B cell (primary cell): ENCODE measurements around the gene GNLY. TPM values are rescaled to one million over a fixed set of nuclear protein-coding genes. Genes with fewer than 3 reads are reported as not detected.

Source experiments
- ATAC-seq: fragments of 200-7000 bp; cut with Tn5 transposase; one replicate; pipeline ENCODE4 v1.10.0; 2021; ENCODE audit warnings: low read depth, mild to moderate bottlenecking, moderate number of reproducible peaks, moderate library complexity
- CTCF ChIA-PET: fragments of 350-600 bp; sonication (Branson Sonifier 250); formaldehyde crosslinking; loops from one replicate; lab custom pipeline; 2021; ENCODE audit warnings: antibody characterized with exemption, inconsistent platforms; lab: Charles Lee
- POLR2A ChIA-PET: fragments of 350-600 bp; sonication (Branson Sonifier 250); formaldehyde crosslinking; loops from one replicate; lab custom pipeline; 2021; ENCODE audit warnings: antibody characterized with exemption; lab: Charles Lee
- DNase-seq: peaks from one replicate; pipeline ENCODE4 v3.0.0; 2013
- H2AFZ ChIP-seq: 2 replicates; pipeline ENCODE4 v1.6.1; 2012; ENCODE audit warnings: mild to moderate bottlenecking, low read depth, low read length; ENCODE audit not compliant: insufficient read depth, poor library complexity, severe bottlenecking
- H3K27ac ChIP-seq, 2 donors: 1 replicate in 1 of 2; 2 replicates in 1 of 2; pipeline ENCODE4 v1.5.1; 2012 to 2013; ENCODE audit warnings: low read length in 2 of 2, mild to moderate bottlenecking in 2 of 2, moderate library complexity in 1 of 2
- H3K27me3 ChIP-seq, 4 experiments: fragments of 200-600 bp in 1 of 4; sonication (generic) in 1 of 4; replicated peaks in 1 of 4; 1 replicate in 2 of 4; 2 replicates in 2 of 4; pipeline versions ENCODE4 v1.6.1 to v1.7.0; 2013 to 2016; ENCODE audit warnings: low read length in 3 of 4, mild to moderate bottlenecking in 2 of 4, mixed read lengths in 1 of 4, moderate library complexity in 1 of 4; ENCODE audit not compliant: insufficient read depth in 4 of 4, control insufficient read depth in 3 of 4; ENCODE audit errors: control extremely low read depth in 1 of 4
- H3K36me3 ChIP-seq, 2 experiments: replicated peaks in 1 of 2; 1 replicate in 1 of 2; 2 replicates in 1 of 2; pipeline versions ENCODE4 v1.6.1 to v1.7.1; 2013; ENCODE audit warnings: low read length in 1 of 2; ENCODE audit not compliant: insufficient read depth in 2 of 2, control insufficient read depth in 1 of 2; ENCODE audit errors: control extremely low read depth in 1 of 2, extremely low read depth in 1 of 2
- H3K4me1 ChIP-seq, 2 donors: fragments of 200-600 bp in 1 of 2; sonication (generic) in 1 of 2; 1 replicate in 1 of 2; 2 replicates in 1 of 2; pipeline versions ENCODE4 v1.5.1 to v1.6.1; 2013 to 2017; ENCODE audit warnings: low read length in 2 of 2; ENCODE audit not compliant: control insufficient read depth in 2 of 2, insufficient read depth in 2 of 2
- H3K4me2 ChIP-seq: replicated peaks from 2 replicates; pipeline ENCODE3; 2012; ENCODE audit warnings: mild to moderate bottlenecking, low read depth, low read length; ENCODE audit not compliant: poor library complexity, severe bottlenecking
- H3K4me3 ChIP-seq, 5 experiments: fragments of 200-600 bp in 1 of 5; sonication (generic) in 1 of 5; 1 replicate in 3 of 5; 2 replicates in 2 of 5; pipeline versions ENCODE4 v1.5.1 to v1.7.0; 2011 to 2016; ENCODE audit warnings: low read length in 4 of 5, mild to moderate bottlenecking in 4 of 5, low read depth in 2 of 5, control low read depth in 1 of 5, moderate library complexity in 1 of 5; ENCODE audit not compliant: insufficient read depth in 1 of 5; ENCODE audit errors: control extremely low read depth in 1 of 5, extremely low read depth in 1 of 5
- H3K79me2 ChIP-seq: fragments of 200-600 bp; sonication (generic); one replicate; pipeline ENCODE4 v1.6.0; 2016; ENCODE audit warnings: low read length; ENCODE audit not compliant: control insufficient read depth, insufficient read depth
- H3K9ac ChIP-seq: fragments of 200-600 bp; sonication (generic); 2 replicates; pipeline ENCODE4 v1.6.1; 2017; ENCODE audit warnings: mild to moderate bottlenecking, low read length, moderate library complexity
- H3K9me3 ChIP-seq, 3 donors: one replicate each; pipeline versions ENCODE4 v1.6.1 to v1.7.1; 2013; ENCODE audit warnings: low read length in 2 of 3; ENCODE audit not compliant: control insufficient read depth in 2 of 3, insufficient read depth in 1 of 3; ENCODE audit errors: control extremely low read depth in 1 of 3
- H4K20me1 ChIP-seq: 2 replicates; pipeline ENCODE4 v1.6.0; 2012; ENCODE audit warnings: mild to moderate bottlenecking, low read length; ENCODE audit not compliant: insufficient read depth, control insufficient read depth, poor library complexity, severe bottlenecking
- H3K27ac Mint-ChIP-seq: one replicate; pipeline ENCODE4 v1.8.0; 2021; ENCODE audit warnings: mixed read lengths
- H3K27me3 Mint-ChIP-seq: one replicate; pipeline ENCODE4 v1.8.0; 2021; ENCODE audit warnings: mixed read lengths
- H3K4me1 Mint-ChIP-seq: one replicate; pipeline ENCODE4 v1.8.0; 2021; ENCODE audit warnings: mixed read lengths
- H3K4me3 Mint-ChIP-seq: one replicate; pipeline ENCODE4 v1.8.0; 2021; ENCODE audit warnings: mixed read lengths
- H3K9me3 Mint-ChIP-seq: one replicate; pipeline ENCODE4 v1.8.0; 2022; ENCODE audit warnings: mixed read lengths; ENCODE audit not compliant: insufficient read depth
- CTCF ChIP-seq: fragments of 200-600 bp; IDR thresholded peaks from one replicate; pipeline ENCODE4 v1.8.0; 2022; ENCODE audit warnings: antibody characterized with exemption, mild to moderate bottlenecking
- EZH2 ChIP-seq: IDR thresholded peaks from 2 replicates; pipeline ENCODE4 v1.6.1; 2012; ENCODE audit warnings: borderline replicate concordance, low read depth, mild to moderate bottlenecking, moderate library complexity, low read length; ENCODE audit not compliant: insufficient read depth, poor library complexity, severe bottlenecking
- whole genome bisulfite sequencing: methylation state at CpG from one replicate; pipeline ENCODE4 v1.1.5; 2013; ENCODE audit warnings: missing lambda C conversion rate; ENCODE audit not compliant: insufficient coverage; 5-methylcytosine and 5-hydroxymethylcytosine counted together
- intact Hi-C: fragments of 100-400 bp; cut with micrococcal nuclease; formaldehyde crosslinking; loops from one replicate; pipeline ENCODE4 v1.10.0; 2022
- polyA plus RNA-seq: library from polyadenylated mRNA; depleted of rRNA; stranded (reverse); fragments of >200 nt; gene quantifications from 2 replicates; pipeline ENCODE4 v1.2.3, GENCODE V29; 2012
- total RNA-seq, 2 donors: library from RNA; stranded (reverse); fragments of 120-200 nt in 1 of 2; gene quantifications; 1 replicate in 1 of 2; 2 replicates in 1 of 2; pipeline versions ENCODE4 v1.2.3 to v1.2.4, GENCODE V29; 2013 to 2022

Gene GNLY
- total and polyA plus RNA-seq, 2 donors (not counting 1 experiment from before 2014, with no cell fraction given), result 3.9 to 4.2 TPM

GRCh38 chr2:85695691-85696668, 1.8 kb downstream of the GNLY start:
- no peaks in the 10 kb centered on the region for H3K79me2 ChIP-seq
- H2AFZ ChIP-seq, result no peak overlapping the region
- DNase-seq, result no peak
- Mint-ChIP-seq H3K27ac (no peak overlapping the region), H3K27me3 (no peaks in the 10 kb centered on the region), H3K9me3 (no peaks in the 10 kb centered on the region), H3K4me3 (no peak overlapping the region), H3K4me1 (peaks cover 4% of the 10 kb centered on the region)
- no peaks in the 10 kb centered on the region for H3K9me3 ChIP-seq
- H4K20me1 ChIP-seq, result no peaks in the 10 kb centered on the region
- WGBS, result 94% methylated on average over 11 of the region's 12 CpGs
- no peak for TF ChIP-seq EZH2
- TF ChIP-seq CTCF, result no peak
- H3K4me3 ChIP-seq, result no peak overlapping the region
- intact Hi-C loops, result no loop called here
- no peaks in the 10 kb centered on the region for H3K27me3 ChIP-seq
- ChIA-PET POLR2A (no interaction called here), CTCF (interaction anchor here (0.6 to 4.2 kb wide), 4 partner anchors 11 to 431 kb away, joined by 3 to 17 read pairs (median 8); no protein-coding TSS in a partner anchor)
- H3K4me1 ChIP-seq, result no peaks in the 10 kb centered on the region
- ATAC-seq, result no peak
- H3K4me2 ChIP-seq, result no peak overlapping the region
- H3K36me3 ChIP-seq, result no peaks in the 10 kb centered on the region
- H3K27ac ChIP-seq, result no peak overlapping the region
- no peak overlapping the region for H3K9ac ChIP-seq

DNA sequence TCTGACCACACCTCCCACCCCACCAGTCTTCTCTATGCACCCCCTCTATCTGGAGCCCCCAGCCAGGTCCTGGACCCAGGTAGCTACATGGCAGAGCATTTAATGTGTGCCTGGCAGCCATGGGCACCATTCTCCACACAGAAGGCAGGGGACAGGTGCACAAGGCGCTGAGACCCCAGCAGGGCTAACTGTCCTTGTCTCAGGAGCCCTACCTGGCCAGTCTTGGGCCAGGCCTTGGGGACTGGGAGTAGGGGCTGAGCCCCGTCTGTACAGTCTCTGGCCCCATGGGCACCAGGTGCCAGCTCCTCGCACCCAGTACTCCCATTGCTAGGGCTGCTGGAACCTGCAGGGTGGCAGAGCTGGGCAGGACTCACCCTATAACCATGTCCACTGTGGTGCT, 2.9 kb downstream of the GNLY start:
- no peaks in the 10 kb centered on the region for H3K9me3 Mint-ChIP-seq
- DNase-seq (no peak), ATAC-seq (no peak)
- H3K27ac Mint-ChIP-seq, result no peak overlapping the region
- no peaks in the 10 kb centered on the region for H3K27me3 Mint-ChIP-seq
- Histone ChIP-seq H3K4me3 (no peak overlapping the region), H3K9me3 (no peaks in the 10 kb centered on the region), H3K27ac (no peak overlapping the region), H2AFZ (no peak overlapping the region), H3K79me2 (no peaks in the 10 kb centered on the region), H3K4me1 (no peaks in the 10 kb centered on the region), H3K4me2 (no peak overlapping the region), H4K20me1 (no peaks in the 10 kb centered on the region), H3K9ac (no peak overlapping the region), H3K36me3 (no peaks in the 10 kb centered on the region), H3K27me3 (no peaks in the 10 kb centered on the region)
- 87% methylated on average over 3 of the region's 3 CpGs for WGBS
- POLR2A ChIA-PET, result no interaction called here
- intact Hi-C loops, result no loop called here
- no peak overlapping the region for H3K4me3 Mint-ChIP-seq
- peaks cover 4% of the 10 kb centered on the region for H3K4me1 Mint-ChIP-seq
- CTCF ChIA-PET, result interaction anchor here (0.9 to 3.6 kb wide), 5 partner anchors 11 to 117 kb away, joined by 3 to 10 read pairs (median 3); no protein-coding TSS in a partner anchor
- TF ChIP-seq EZH2 (no peak), CTCF (no peak)
